ENCODE measurements around the gene MICALL1.

DNA sequence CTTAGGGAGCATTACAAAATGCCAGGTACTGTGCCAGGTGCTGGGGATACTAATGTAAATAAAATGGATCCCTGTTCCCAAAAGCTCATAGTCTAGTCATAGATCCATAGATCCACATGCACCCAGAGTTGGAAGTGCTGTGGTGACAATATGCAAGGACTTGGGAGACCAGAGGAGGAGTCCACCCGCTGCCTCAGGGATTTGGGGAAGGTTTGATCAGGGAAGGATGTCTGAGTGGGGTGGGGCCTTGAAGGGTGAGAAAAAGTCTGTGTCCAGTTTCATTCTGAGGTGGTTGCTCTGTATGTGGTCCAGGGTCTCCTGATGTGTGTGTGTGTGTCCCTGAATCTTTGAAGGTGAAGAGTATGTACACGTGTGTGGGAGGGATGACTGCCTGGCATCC lies 69.1 kb downstream of the MICALL1 start:
- TF ChIP-seq ZNF274 (IDR thresholded peaks at IDR 0.05; ENCODE audit: low read depth, low read length) (no peak), YY1 (IDR thresholded peaks at IDR 0.05; ENCODE audit: insufficient read depth, insufficient read length) (no peak)

Measured in NT2/D1 (cell line).